Measurements from ENCODE around the gene ZNF831. TPM values are rescaled to one million over a fixed set of nuclear protein-coding genes. Genes with fewer than 3 reads are reported as not detected.
A peak's percentile ranks its signal among the peaks of the same experiment; 100 is the strongest.

The ZNF831 gene
- total RNA-seq, 1 donor from 2014 or later = 3.4 TPM

DNA sequence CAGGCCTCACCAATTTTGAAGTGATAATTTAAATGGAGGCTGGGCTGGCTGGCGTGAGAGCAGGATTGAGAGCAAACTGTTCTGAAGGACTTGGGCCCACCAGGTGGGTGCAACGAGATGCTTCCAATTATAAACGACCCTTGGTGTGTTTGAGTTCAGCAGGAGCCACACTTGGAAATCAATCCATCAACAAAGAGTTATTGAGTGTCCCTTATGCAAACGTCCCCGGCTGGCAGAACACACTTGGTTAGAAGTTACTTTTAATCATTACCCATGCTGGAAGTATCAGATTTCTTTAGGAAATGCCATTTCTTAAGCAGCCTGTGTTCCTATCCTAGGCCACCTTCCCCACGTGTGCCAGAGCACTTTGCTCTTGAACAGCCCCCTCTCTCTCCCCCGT is 37.8 kb upstream of the ZNF831 start:
- DNase-seq (ENCODE audit: low spot score) = no peak
- Mint-ChIP-seq H3K9me3 (peaks cover 11% of the 10 kb centered on the region), H3K27me3 (ENCODE audit: insufficient read depth) (peaks cover 2% of the 10 kb centered on the region), H3K36me3 (ENCODE audit: low read depth) (peaks cover 5% of the 10 kb centered on the region), H3K27ac (no peak overlapping the region), H3K4me1 (ENCODE audit: low read depth) (peaks cover 34% of the 10 kb centered on the region), H3K4me3 (no peak overlapping the region)
- intact Hi-C loops (cut with micrococcal nuclease) = no loop called here

DNA sequence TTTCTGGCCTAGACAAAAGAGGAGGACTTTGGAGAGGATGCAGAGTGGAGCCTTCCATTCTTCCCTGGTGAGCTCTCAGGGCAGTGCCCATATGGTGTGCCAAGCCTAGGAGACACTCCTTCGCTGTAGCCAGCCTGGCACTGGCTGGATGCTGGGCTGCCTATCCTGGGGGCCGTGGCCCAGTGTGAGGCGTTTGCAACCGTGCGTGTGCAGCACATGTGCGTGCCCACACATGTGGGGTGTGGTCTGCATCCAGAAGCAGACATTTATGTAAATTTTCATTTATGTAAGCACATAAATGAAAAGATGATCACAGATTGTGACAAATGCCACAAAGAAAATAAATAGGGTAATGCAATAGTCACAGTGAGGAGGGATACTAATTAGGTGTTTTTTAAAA is 35.8 kb upstream of the ZNF831 start:
- Mint-ChIP-seq H3K9me3 (no peaks in the 10 kb centered on the region), H3K4me1 (ENCODE audit: low read depth) (peaks cover 14% of the 10 kb centered on the region), H3K27ac (no peak overlapping the region), H3K27me3 (ENCODE audit: insufficient read depth) (no peaks in the 10 kb centered on the region), H3K4me3 (no peak overlapping the region), H3K36me3 (ENCODE audit: low read depth) (no peaks in the 10 kb centered on the region)
- intact Hi-C loops (cut with micrococcal nuclease) = no loop called here
- DNase-seq (ENCODE audit: low spot score) = no peak

DNA sequence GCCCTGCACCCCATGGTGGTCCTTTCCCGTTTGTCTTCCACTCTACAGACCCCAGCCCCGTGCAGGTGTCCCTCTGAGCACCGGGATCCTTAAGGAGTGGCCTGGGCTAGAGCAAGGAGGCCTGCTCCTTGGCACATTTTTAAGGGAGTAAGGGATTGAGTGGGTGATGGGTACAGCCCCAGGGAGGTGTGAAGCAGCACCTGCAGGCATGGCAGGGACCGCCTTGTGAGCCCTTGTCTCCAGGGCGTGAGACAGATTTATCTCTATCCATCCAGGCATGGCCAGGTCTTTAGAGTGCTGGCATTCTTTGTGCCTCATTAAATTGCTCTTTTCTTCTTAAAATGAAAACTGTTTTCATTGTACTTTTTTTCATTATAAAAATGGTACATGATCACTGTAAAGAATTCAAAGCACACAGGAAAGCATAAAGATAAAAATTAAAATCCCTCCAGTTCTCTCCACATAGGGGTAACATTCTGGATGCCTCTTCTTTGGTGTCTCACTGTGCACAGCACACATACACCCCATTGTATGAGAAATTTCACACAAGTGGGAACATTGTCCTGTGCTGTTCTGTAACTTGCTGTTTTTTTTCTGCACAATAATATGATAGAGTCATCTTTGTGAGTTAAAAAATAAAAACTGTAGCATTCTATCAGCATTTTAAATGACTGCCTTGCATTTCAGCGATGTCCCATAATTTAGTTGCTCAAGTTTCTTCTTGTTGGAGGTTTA is 31.9 kb upstream of the ZNF831 start:
- H3K4me1 Mint-ChIP-seq (ENCODE audit: low read depth) = no peaks in the 10 kb centered on the region
- H3K9me3 Mint-ChIP-seq = no peaks in the 10 kb centered on the region
- DNase-seq (ENCODE audit: low spot score) = no peak
- no peaks in the 10 kb centered on the region for H3K36me3 Mint-ChIP-seq (ENCODE audit: low read depth)
- peaks cover 3% of the 10 kb centered on the region for H3K27me3 Mint-ChIP-seq (ENCODE audit: insufficient read depth)
- intact Hi-C loops (cut with micrococcal nuclease) = no loop called here
- H3K27ac Mint-ChIP-seq = no peak overlapping the region
- H3K4me3 Mint-ChIP-seq = no peak overlapping the region

DNA sequence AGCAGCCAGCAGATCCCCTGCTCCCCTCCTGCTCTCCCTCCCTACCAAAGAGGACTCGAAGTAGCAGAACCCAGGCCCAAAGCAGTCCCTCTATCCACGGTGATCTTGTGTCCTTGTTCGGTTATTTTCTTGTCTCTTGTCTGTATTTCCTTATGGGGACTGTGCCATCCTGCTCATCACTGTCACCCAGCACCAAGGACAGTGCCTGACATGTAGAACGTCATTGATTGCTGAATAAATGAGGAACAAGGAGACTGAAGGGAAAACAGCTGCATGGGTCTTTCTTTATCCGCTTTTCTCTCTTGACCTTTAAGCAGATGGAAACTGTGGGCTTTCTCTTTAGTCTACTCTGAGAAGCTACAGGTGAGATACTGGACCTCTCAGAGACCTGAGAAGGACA is 29.4 kb upstream of the ZNF831 start:
- Mint-ChIP-seq H3K27me3 (ENCODE audit: insufficient read depth) (peaks cover 13% of the 10 kb centered on the region), H3K4me1 (ENCODE audit: low read depth) (no peaks in the 10 kb centered on the region), H3K27ac (no peak overlapping the region), H3K36me3 (ENCODE audit: low read depth) (no peaks in the 10 kb centered on the region), H3K4me3 (no peak overlapping the region), H3K9me3 (no peaks in the 10 kb centered on the region)
- no peak for DNase-seq (ENCODE audit: low spot score)
- intact Hi-C loops (cut with micrococcal nuclease) = no loop called here

DNA sequence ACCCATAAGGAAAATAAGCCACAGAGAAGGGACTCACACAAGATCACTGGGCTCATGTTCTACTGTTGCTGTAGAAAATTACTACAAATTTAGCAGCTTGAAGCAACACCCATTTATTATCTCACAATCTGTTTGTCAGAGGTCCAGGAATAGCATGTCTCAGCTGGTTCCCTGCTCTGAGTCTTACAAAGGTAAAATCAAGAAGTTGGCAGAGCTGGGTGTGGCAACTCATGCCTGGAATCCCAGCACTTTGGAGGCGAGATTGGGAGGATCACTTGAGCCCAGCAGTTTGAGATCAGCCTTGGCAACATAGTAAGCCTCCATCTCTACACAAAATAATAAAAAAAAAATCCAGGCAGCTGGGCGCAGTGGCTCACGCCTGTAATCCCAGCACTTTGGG is 28.5 kb upstream of the ZNF831 start:
- H3K4me3 Mint-ChIP-seq = no peak overlapping the region
- H3K36me3 Mint-ChIP-seq (ENCODE audit: low read depth) = no peaks in the 10 kb centered on the region
- no peaks in the 10 kb centered on the region for H3K4me1 Mint-ChIP-seq (ENCODE audit: low read depth)
- peaks cover 13% of the 10 kb centered on the region for H3K27me3 Mint-ChIP-seq (ENCODE audit: insufficient read depth)
- no peaks in the 10 kb centered on the region for H3K9me3 Mint-ChIP-seq
- DNase-seq (ENCODE audit: low spot score) = no peak
- no peak overlapping the region for H3K27ac Mint-ChIP-seq
- intact Hi-C loops (cut with micrococcal nuclease) = no loop called here

DNA sequence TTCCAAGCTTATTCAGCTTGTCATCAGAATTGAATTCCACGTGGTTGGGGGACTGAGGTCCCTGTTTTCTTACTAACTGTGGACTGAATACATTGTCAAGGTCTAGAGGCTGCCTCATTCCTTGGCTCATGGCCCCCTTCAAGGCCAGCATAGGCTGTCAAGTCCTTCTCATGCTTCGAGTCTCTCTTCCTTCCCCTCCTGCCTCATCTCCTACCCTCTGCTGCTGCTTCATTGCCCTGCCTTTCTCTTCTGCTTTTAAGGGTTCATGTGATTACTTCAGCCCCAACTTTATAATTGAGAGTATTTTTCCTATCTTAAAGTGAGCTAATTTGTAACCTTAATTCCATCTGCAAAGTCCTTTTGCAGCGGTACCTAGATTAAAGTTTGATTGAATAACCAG is 27.6 kb upstream of the ZNF831 start:
- intact Hi-C loops (cut with micrococcal nuclease) = no loop called here
- Mint-ChIP-seq H3K9me3 (no peaks in the 10 kb centered on the region), H3K36me3 (ENCODE audit: low read depth) (peaks cover 1% of the 10 kb centered on the region), H3K27ac (no peak overlapping the region), H3K4me3 (no peak overlapping the region), H3K4me1 (ENCODE audit: low read depth) (no peaks in the 10 kb centered on the region), H3K27me3 (ENCODE audit: insufficient read depth) (peaks cover 13% of the 10 kb centered on the region)
- DNase-seq (ENCODE audit: low spot score) = no peak

DNA sequence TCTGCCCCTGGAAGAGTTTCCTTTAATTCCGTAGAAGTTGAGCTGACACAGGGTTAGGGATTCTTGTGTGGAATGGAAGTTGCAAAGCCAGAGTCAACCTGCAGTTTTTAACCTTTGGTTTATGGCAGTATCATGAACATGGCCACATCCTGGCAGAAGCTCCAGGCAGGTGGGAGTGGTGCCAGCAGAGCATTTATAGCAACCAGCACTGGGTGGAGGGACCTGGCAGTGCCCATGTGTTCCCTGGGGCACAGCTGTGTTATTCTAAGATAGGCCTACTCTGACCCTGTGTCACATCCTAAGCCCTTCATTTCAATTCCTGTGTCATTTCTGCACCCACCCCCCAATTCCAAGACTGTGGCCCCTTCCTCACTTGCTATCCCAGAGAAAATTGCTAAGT is 26.1 kb upstream of the ZNF831 start:
- Mint-ChIP-seq H3K4me1 (ENCODE audit: low read depth) (no peaks in the 10 kb centered on the region), H3K4me3 (no peak overlapping the region), H3K27ac (no peak overlapping the region)

DNA sequence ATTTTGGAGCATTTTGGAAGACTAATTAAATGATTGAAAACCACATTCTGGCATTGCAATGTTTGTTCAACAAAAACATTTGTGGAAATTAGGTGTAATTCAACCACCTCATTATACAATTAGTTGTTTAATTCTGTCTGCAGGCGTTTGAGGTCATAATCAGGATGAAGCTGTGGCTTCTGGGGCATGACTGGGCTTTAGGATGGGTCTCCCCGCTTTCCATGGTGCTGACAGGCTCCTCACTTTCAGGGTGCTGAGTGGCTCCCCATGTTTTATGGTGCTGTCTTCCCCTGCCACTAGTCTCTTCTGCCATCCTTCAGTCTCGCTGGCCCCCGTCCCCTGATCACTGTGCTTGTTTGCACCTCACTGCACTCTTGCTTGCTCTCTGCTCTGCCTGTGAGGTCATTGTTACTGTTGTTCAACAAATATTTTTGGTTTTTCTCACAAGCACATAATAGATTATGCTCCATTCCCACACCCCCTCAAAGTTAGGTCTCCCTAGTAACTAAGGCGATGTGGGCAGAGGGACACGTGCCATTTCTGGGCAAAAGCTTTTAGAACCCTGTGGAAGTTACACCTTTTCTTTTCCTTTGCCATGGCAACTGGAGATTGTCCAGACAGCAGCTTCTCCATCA is 25.4 kb upstream of the ZNF831 start:
- Mint-ChIP-seq H3K36me3 (ENCODE audit: low read depth) (peaks cover 1% of the 10 kb centered on the region), H3K9me3 (no peaks in the 10 kb centered on the region), H3K4me1 (ENCODE audit: low read depth) (no peaks in the 10 kb centered on the region), H3K27ac (no peak overlapping the region), H3K4me3 (no peak overlapping the region), H3K27me3 (ENCODE audit: insufficient read depth) (peaks cover 13% of the 10 kb centered on the region)
- intact Hi-C loops (cut with micrococcal nuclease) = no loop called here
- no peak for DNase-seq (ENCODE audit: low spot score)

More for the DNA sequence above, 26.1 kb upstream of the ZNF831 start:
- Mint-ChIP-seq H3K9me3 (no peaks in the 10 kb centered on the region), H3K36me3 (ENCODE audit: low read depth) (peaks cover 1% of the 10 kb centered on the region), H3K27me3 (ENCODE audit: insufficient read depth) (peaks cover 13% of the 10 kb centered on the region)
- DNase-seq (ENCODE audit: low spot score) = no peak
- intact Hi-C loops (cut with micrococcal nuclease) = no loop called here

DNA sequence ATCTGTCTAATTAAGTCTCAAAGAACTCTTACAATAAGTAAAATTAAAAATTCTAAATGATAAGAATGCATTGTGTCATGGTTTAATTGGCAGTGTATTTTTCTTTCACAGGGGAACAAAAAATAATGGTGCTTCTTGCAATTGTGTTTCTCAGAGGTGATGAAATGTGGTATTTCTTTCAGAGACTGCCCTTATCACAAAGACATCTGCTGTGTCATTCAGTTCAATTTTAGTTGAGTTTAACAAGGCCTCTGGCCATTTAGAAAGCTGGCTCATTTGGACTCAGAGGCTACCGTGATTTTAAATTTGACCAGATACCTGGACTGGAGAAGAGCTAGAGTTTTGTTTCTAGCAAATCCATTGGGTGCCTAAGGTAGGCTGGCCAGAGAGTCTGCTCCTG is 23.6 kb upstream of the ZNF831 start:
- Mint-ChIP-seq H3K27me3 (ENCODE audit: insufficient read depth) (peaks cover 14% of the 10 kb centered on the region), H3K27ac (no peak overlapping the region), H3K36me3 (ENCODE audit: low read depth) (peaks cover 1% of the 10 kb centered on the region), H3K9me3 (no peaks in the 10 kb centered on the region), H3K4me1 (ENCODE audit: low read depth) (peaks cover 12% of the 10 kb centered on the region), H3K4me3 (no peak overlapping the region)
- intact Hi-C loops (cut with micrococcal nuclease) = no loop called here
- DNase-seq (ENCODE audit: low spot score) = no peak

DNA sequence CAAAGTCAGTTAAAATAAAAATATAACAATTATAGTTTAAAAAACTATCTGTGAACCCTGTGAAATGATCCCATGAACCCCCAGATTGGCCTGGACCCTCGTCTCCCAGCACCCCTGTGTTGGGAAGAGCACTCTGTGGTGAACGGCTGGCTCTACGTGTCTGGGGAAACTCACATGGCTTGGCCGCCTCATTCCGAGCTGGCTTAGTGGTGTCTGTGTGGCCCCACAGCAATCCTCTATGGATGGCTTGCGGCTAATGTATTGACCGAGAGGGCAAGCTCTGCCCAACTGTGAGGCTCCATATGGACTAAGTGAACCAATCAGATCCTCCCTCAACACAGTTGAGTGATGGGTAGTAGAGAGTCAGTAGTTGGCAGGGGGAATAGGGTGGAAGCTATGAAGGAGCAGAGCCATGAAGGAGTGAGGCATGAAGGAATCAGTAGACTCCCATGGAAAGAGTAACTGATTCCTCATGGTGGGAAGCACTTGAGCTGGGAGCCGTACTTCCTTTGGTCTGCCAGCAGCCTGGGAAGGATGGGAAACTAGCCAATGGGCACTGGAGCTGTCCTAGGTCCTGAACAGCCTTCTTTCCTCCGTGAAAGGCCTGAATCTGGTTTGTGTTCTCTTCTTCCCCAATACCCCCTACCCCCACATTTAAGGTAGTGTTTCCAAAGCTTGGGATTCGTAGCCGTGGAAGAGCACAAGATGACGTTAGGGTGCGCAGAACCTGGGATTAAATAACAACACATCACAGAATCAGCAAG is 21.6 kb upstream of the ZNF831 start:
- peaks cover 4% of the 10 kb centered on the region for H3K36me3 Mint-ChIP-seq (ENCODE audit: low read depth)
- peaks cover 11% of the 10 kb centered on the region for H3K27me3 Mint-ChIP-seq (ENCODE audit: insufficient read depth)
- peaks cover 32% of the 10 kb centered on the region for H3K4me1 Mint-ChIP-seq (ENCODE audit: low read depth)
- DNase-seq (ENCODE audit: low spot score) = no peak
- H3K9me3 Mint-ChIP-seq = no peaks in the 10 kb centered on the region
- intact Hi-C loops (cut with micrococcal nuclease) = no loop called here
- H3K4me3 Mint-ChIP-seq = no peak overlapping the region
- no peak overlapping the region for H3K27ac Mint-ChIP-seq

DNA sequence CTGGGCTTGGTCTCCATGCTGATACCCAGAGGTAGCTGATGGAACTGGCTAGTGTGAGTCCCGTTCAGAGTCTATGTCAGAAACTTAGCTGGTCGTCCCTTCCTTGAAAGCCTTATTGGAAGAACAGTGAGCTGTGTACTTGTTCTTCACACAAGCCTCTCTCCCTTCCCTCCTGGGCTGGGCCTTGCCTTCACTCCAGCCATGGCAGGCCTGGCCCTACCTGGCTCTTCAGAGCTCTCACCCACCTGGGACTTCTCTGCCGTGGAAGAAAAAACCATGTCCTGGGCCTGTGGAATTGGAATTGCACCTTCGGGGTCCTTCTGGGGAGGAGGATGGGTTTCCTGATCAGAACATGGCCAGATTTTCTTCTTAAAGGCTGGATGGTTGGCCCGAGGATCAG is 20.3 kb upstream of the ZNF831 start:
- no peak overlapping the region for H3K27ac Mint-ChIP-seq
- peaks cover 11% of the 10 kb centered on the region for H3K36me3 Mint-ChIP-seq (ENCODE audit: low read depth)
- H3K9me3 Mint-ChIP-seq = no peaks in the 10 kb centered on the region
- peaks cover 4% of the 10 kb centered on the region for H3K27me3 Mint-ChIP-seq (ENCODE audit: insufficient read depth)
- no peak for DNase-seq (ENCODE audit: low spot score)
- intact Hi-C loops (cut with micrococcal nuclease) = no loop called here
- H3K4me1 Mint-ChIP-seq (ENCODE audit: low read depth) = peaks cover 44% of the 10 kb centered on the region
- H3K4me3 Mint-ChIP-seq = no peak overlapping the region

DNA sequence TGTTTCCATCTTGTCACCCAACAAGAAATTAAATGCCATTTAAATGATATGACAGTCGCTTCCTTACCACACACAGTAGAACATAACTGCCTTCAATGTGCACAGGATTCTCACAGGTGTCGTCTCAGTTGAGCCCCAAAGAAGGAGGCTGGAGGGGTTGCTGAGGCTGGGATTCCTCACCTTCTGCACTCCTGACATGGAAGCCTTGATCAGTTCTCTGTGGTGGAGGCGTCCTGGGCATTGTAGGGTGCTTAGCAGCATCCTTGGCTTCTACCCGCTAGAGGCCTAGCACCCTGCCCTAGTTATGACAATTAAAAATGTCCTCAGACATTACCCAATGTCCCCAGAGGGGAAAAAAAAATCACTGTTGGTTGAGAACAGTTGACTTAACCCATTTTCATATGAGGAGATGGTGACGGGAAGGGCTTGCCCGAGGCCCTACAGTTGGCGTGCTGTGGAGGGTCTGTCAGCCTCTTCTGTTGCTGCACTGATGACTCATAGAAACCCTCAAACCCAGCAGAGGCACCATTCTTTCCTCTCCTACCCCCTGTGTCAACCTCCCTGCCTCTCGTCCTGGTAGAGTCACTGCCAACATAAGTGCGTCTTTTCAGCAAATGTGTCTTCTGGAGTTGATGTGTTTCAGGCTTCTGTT is 19.3 kb upstream of the ZNF831 start:
- DNase-seq (ENCODE audit: low spot score) = no peak
- intact Hi-C loops (cut with micrococcal nuclease) = loop anchor here (2.0 kb wide), 1 partner anchor 34 kb away; no protein-coding TSS in a partner anchor
- H3K4me1 Mint-ChIP-seq (ENCODE audit: low read depth) = peaks cover 50% of the 10 kb centered on the region
- peaks cover 2% of the 10 kb centered on the region for H3K27me3 Mint-ChIP-seq (ENCODE audit: insufficient read depth)
- peaks cover 11% of the 10 kb centered on the region for H3K36me3 Mint-ChIP-seq (ENCODE audit: low read depth)
- H3K27ac Mint-ChIP-seq = peak overlapping the region; percentile 43
- H3K4me3 Mint-ChIP-seq = peak overlapping the region; percentile 27
- no peaks in the 10 kb centered on the region for H3K9me3 Mint-ChIP-seq

DNA sequence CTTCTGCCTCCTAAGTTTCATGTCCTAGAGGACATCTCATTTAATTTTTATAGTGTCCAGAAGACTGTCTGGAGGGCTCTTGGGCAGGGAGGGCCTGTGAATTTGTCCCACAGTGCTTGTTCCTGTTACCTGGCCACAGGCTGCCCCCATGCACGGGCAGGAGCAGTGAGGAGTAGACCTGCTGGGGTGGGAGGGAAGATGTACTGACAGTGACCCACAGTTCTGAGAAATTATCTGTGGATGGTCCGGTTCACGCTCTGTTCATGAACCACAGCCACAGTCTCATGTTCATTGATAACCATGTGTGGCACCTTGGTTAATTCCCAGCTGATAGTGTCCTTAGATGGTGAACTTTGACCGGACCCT is 18.8 kb upstream of the ZNF831 start:
- Mint-ChIP-seq H3K4me3 (peak overlapping the region; percentile 27), H3K27me3 (ENCODE audit: insufficient read depth) (peaks cover 2% of the 10 kb centered on the region), H3K36me3 (ENCODE audit: low read depth) (peaks cover 11% of the 10 kb centered on the region), H3K27ac (peak overlapping the region; percentile 43), H3K4me1 (ENCODE audit: low read depth) (peaks cover 55% of the 10 kb centered on the region), H3K9me3 (no peaks in the 10 kb centered on the region)
- no peak for DNase-seq (ENCODE audit: low spot score)
- intact Hi-C loops (cut with micrococcal nuclease) = loop anchor here (2.0 kb wide), 1 partner anchor 34 kb away; no protein-coding TSS in a partner anchor
